Inflammatory macrophage treated with lipopolysaccharide for 1 hour (primary cell): ENCODE measurements around the gene SLC30A2.

ENCODE experiments used
- DNase-seq, 2 donors: peaks; one replicate each; pipeline ENCODE4 v3.0.0-alpha.2; 2020 to 2022

Gene SLC30A2

DNA sequence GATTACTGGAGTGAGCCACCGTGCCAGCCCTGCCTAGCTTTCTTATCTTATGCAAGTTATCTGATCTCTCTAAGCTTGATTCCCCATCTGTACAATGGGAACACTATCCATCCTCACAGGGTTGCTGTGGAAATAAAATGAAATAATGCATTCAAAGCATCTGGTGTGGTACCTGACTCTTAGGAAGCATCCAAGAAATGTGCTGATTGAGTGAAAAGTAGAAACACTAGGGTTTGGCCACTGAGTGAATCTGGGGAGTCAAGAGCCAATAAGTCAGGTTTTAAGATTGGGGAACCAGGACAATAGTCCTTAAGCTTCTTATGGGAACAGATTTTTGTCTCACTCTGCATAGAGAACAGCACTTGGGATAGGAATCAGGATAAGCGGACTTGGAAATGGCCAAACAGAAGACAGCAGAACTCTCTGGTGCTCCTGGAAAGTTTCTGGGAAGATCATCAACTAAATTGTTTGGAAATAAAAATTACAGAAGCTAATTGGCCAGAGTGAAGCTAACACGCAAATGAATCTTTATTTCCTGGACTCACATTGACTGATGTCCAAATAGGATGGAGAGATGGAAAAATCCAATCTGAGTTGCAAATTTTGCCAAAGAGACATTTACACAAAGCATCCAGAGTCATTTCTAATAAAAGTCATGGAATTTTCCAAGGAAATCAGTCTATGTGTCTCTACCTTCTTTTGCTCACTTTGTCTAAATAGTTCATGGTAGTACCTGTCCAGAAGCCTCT lies 51.3 kb downstream of the SLC30A2 start:
- no peak for DNase-seq

DNA sequence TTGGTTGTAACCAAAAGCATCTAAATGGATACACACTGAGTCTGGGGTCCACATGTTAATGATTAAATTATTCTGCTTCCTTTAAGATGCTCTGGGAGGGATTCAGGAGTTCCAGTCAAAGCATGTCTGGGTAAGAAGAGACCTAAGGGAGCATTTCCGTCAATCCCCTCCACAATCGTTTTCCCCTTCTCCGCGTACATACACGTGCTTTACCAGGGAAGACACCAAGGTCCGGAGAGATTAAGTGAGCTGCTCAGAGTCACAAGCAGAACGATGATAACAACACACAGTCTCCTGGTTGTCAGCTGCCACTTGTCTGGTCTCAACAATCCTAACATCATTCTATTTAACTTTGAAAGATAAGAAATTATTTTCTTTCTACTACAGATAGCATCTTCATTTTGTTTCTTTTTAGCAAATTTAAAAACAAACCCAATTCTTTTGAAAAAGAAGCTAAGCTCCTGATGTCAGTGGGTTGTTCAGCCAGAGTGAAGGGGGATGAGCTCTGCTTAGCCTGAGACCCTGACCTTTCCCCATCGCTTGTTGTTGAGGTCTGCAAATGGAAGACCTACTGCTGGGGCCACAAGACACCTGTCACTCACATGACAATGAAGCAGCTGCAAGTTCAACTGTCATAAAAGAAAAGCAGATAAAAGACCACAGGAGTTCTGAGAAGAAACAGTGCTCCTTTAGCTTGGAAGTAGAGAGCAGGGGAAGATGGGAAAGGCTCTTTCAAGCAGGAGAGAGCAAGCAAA lies 52.5 kb downstream of the SLC30A2 start:
- no peak for DNase-seq

- no peak for DNase-seq
These were observed 53.2 kb downstream of the SLC30A2 start for GRCh38 chr1:25992689-25993171.

- DNase-seq = no peak
These were observed 53.8 kb downstream of the SLC30A2 start for GRCh38 chr1:25991937-25992688.

DNA sequence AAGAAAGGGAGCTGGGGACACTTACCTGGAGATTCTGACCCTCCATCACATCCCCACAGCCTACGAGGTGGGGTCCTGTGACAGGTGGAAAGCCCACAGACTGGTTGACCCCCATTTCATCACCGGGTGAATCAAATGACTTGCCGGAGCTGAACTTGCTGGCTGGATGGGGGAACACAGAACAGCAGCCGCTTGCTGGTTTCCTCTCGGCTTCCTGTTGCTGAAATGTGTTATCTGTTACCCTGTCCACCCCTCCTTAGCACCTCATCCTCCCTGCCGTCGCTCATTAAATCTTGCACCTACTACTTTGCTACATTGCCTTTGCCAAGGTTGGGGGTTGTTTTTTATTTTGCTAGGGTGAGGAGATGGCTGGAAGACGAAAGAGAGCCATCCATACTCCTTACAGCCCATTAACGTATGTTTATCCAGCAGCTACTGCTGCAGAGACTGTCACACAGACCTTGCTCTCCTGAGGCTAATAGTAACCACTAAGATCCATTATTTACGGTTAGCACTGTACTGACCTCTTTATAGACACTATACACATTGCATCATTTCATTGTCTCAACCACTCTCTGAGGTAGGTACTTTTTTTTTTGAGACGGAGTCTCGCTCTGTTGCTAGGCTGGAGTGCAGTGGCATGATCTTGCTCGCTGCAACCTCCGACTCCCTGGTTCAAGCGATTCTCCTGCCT lies 55.1 kb downstream of the SLC30A2 start:
- no peak for DNase-seq

- DNase-seq = no peak
These were observed 55.7 kb downstream of the SLC30A2 start for GRCh38 chr1:25990251-25990650.

GRCh38 chr1:25989440-25990234 lies 56.3 kb downstream of the SLC30A2 start:
- DNase-seq = no peak

DNA sequence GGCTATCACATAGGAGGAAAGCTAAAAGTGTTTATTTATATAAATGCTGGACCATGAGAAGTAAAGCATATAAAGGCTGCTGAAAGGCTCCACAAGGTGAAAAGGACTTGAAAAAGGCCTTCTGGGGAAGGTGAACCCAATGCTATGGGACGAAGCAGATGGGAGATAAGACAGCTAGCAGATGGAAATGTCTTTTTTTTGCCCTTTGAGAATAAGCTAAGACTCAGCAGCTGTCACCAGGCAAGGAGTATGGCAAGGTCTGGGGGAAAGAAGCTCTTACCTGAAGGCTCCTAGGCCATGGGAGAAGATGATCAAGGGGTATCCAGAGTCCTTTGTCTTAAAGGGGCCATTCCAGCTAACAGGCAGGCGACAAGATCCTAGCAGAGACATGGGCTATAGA lies 58.0 kb downstream of the SLC30A2 start:
- no peak for DNase-seq
